Osteoblast (primary cell): ENCODE measurements around the gene NEU2. TPM values are rescaled to one million over a fixed set of nuclear protein-coding genes. Genes with fewer than 3 reads are reported as not detected.
"Not testable (repeated sequence)": the region's sequence is repeated elsewhere in the genome, so short reads cannot be mapped to it uniquely, and the experiment has no call there.

Experiments
- DNase-seq: peaks from one replicate; pipeline ENCODE4 v3.0.0; 2011; ENCODE audit warnings: low spot score, mixed read lengths; ENCODE audit not compliant: insufficient read length; ENCODE audit errors: missing footprints
- H2AFZ ChIP-seq: 2 replicates; pipeline ENCODE4 v1.6.0; 2011; ENCODE audit warnings: mild to moderate bottlenecking, low read length
- H3K27ac ChIP-seq: 2 replicates; pipeline ENCODE4 v1.5.1; 2011; ENCODE audit warnings: mild to moderate bottlenecking, low read depth, low read length, moderate library complexity
- H3K27me3 ChIP-seq: 2 replicates; pipeline ENCODE4 v1.6.0; 2012; ENCODE audit warnings: mild to moderate bottlenecking, control low read depth, inconsistent platforms, low read length, moderate library complexity; ENCODE audit not compliant: insufficient read depth
- H3K36me3 ChIP-seq: 2 replicates; pipeline ENCODE4 v1.5.1; 2011; ENCODE audit warnings: mild to moderate bottlenecking, low read length, control low read depth, moderate library complexity; ENCODE audit not compliant: insufficient read depth
- H3K4me1 ChIP-seq: 2 replicates; pipeline ENCODE4 v1.5.1; 2011; ENCODE audit warnings: mild to moderate bottlenecking, low read length, control low read depth, moderate library complexity; ENCODE audit not compliant: insufficient read depth
- H3K4me2 ChIP-seq: 2 replicates; pipeline ENCODE4 v1.6.0; 2011; ENCODE audit warnings: mild to moderate bottlenecking, low read length; ENCODE audit not compliant: insufficient read depth
- H3K4me3 ChIP-seq: fragments of 200-600 bp; sonication (generic); 3 replicates; pipeline ENCODE4 v1.5.1; 2012; ENCODE audit warnings: mild to moderate bottlenecking, low read length, inconsistent platforms; ENCODE audit not compliant: insufficient read depth
- H3K79me2 ChIP-seq: 2 replicates; pipeline ENCODE4 v1.6.0; 2012; ENCODE audit warnings: mild to moderate bottlenecking, low read length, control low read depth, inconsistent platforms; ENCODE audit not compliant: insufficient read depth
- H3K9me3 ChIP-seq: 2 replicates; pipeline ENCODE4 v1.5.1; 2011; ENCODE audit warnings: low read depth, low read length, control low read depth
- H4K20me1 ChIP-seq: 2 replicates; pipeline ENCODE4 v1.6.0; 2012; ENCODE audit warnings: mild to moderate bottlenecking, low read length, control low read depth; ENCODE audit not compliant: insufficient read depth
- total RNA-seq: library from RNA; depleted of rRNA; stranded (reverse); fragments of >200 nt; gene quantifications from 2 replicates; pipeline ENCODE4 v1.2.3, GENCODE V29; 2012
- TF ChIP-seq, protein P1 (sequence below): IDR thresholded peaks from 2 replicates; pipeline ENCODE4 v1.5.1; 2011; ENCODE audit warnings: mild to moderate bottlenecking, low read depth, low read length, moderate library complexity; ENCODE audit errors: extremely low read depth

NEU2 gene
- total RNA-seq, 1 donor, result not detected

- H3K27me3 ChIP-seq, result no peaks in the 10 kb centered on the region
- H3K4me1 ChIP-seq, result no peaks in the 10 kb centered on the region
- TF ChIP-seq, protein P1, sequence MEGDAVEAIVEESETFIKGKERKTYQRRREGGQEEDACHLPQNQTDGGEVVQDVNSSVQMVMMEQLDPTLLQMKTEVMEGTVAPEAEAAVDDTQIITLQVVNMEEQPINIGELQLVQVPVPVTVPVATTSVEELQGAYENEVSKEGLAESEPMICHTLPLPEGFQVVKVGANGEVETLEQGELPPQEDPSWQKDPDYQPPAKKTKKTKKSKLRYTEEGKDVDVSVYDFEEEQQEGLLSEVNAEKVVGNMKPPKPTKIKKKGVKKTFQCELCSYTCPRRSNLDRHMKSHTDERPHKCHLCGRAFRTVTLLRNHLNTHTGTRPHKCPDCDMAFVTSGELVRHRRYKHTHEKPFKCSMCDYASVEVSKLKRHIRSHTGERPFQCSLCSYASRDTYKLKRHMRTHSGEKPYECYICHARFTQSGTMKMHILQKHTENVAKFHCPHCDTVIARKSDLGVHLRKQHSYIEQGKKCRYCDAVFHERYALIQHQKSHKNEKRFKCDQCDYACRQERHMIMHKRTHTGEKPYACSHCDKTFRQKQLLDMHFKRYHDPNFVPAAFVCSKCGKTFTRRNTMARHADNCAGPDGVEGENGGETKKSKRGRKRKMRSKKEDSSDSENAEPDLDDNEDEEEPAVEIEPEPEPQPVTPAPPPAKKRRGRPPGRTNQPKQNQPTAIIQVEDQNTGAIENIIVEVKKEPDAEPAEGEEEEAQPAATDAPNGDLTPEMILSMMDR, result no peak
- no peaks in the 10 kb centered on the region for H3K79me2 ChIP-seq
- no peak overlapping the region for H3K4me3 ChIP-seq
- DNase-seq, result no peak
- no peak overlapping the region for H3K27ac ChIP-seq
- H2AFZ ChIP-seq, result no peak overlapping the region
- no peaks in the 10 kb centered on the region for H4K20me1 ChIP-seq
- no peaks in the 10 kb centered on the region for H3K36me3 ChIP-seq
- no peak overlapping the region for H3K4me2 ChIP-seq
- no peaks in the 10 kb centered on the region for H3K9me3 ChIP-seq
Observed at GRCh38 chr2:233013650-233014049, 18.8 kb upstream of the NEU2 start.

GRCh38 chr2:233015019-233015645 lies 17.3 kb upstream of the NEU2 start:
- Histone ChIP-seq H3K4me3 (no peak overlapping the region), H2AFZ (no peak overlapping the region), H3K4me2 (no peak overlapping the region), H3K4me1 (no peaks in the 10 kb centered on the region), H3K9me3 (no peaks in the 10 kb centered on the region), H3K36me3 (no peaks in the 10 kb centered on the region), H4K20me1 (no peaks in the 10 kb centered on the region), H3K79me2 (no peaks in the 10 kb centered on the region), H3K27ac (no peak overlapping the region), H3K27me3 (no peaks in the 10 kb centered on the region)
- TF ChIP-seq, protein P1, result no peak
- DNase-seq, result no peak

GRCh38 chr2:233017947-233018346 lies 14.5 kb upstream of the NEU2 start:
- Histone ChIP-seq H3K4me3 (no peak overlapping the region), H3K4me1 (no peaks in the 10 kb centered on the region), H3K4me2 (no peak overlapping the region), H3K9me3 (no peaks in the 10 kb centered on the region), H3K27ac (no peak overlapping the region), H3K27me3 (no peaks in the 10 kb centered on the region), H3K79me2 (no peaks in the 10 kb centered on the region), H3K36me3 (no peaks in the 10 kb centered on the region), H4K20me1 (no peaks in the 10 kb centered on the region), H2AFZ (no peak overlapping the region)
- no peak for DNase-seq
- TF ChIP-seq, protein P1, result no peak

DNA sequence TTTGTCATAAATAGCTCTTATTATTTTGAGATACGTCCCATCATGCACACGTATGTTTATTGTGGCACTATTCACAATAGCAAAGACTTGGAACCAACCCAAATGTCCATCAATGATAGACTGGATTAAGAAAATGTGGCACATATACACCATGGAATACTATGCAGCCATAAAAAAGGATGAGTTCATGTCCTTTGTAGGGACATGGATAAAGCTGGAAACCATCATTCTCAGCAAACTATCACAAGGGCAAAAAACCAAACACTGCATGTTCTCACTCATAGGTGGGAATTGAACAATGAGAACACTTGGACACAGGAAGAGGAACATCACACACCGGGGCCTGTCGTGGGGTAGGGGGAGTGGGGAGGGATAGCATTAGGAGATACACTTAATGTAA lies 12.9 kb upstream of the NEU2 start:
- H3K4me2 ChIP-seq, H3K79me2 ChIP-seq, H3K9me3 ChIP-seq, H2AFZ ChIP-seq, H3K27ac ChIP-seq, H3K36me3 ChIP-seq, H4K20me1 ChIP-seq, H3K4me3 ChIP-seq, H3K4me1 ChIP-seq, DNase-seq, H3K27me3 ChIP-seq: not testable (repeated sequence)
